ENCODE data around the gene ZFAND5. TPM values are rescaled to one million over a fixed set of nuclear protein-coding genes. Genes with fewer than 3 reads are reported as not detected.

ZFAND5 gene
- polyA plus RNA-seq, 3 donors: 199 to 702 (median 237) TPM

DNA sequence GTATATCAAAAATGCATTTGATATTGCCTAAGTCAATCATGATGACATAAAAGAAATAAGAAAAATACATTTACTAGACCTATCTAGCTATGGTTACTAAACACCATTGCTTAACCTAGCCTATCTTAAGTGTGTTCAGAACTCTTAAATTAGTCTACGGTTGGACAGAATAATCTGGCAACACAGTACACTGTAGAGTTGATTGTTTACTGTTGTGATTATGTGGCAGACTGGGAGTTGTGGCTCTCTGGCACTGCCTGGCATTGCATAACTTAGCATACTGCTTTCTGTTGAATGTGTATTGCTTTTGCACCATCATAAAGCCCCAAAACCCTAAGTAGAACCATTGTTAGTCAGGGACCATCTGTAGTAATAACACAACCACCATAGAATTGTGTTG lies 21.2 kb upstream of the ZFAND5 start:
- no CpG with 5 or more reads among the region's 1 CpG for WGBS (ENCODE audit: insufficient coverage)
- no peak overlapping the region for H3K9ac ChIP-seq (ENCODE audit: insufficient read depth, low read length, poor library complexity, severe bottlenecking)
- no peak for DNase-seq
- no peaks in the 10 kb centered on the region for H3K27me3 ChIP-seq (ENCODE audit: control insufficient read depth in 2 of 2, insufficient read depth in 2 of 2, low read length in 2 of 2)
- no peak overlapping the region for H2AFZ ChIP-seq (ENCODE audit: insufficient read depth, low read depth, low read length, poor library complexity, severe bottlenecking)
- peaks cover 0 to 8% (median 4%) of the 10 kb centered on the region in 3 donors for H3K27me3 Mint-ChIP-seq (ENCODE audit: low read depth in 3 of 3)
- peaks cover 0 to 4% of the 10 kb centered on the region in 2 donors for H3K4me1 ChIP-seq (ENCODE audit: control insufficient read depth in 1 of 2, insufficient read depth in 2 of 2, low read length in 2 of 2)
- intact Hi-C loops (cut with micrococcal nuclease): no loop called here
- no peaks in the 10 kb centered on the region for H3K36me3 ChIP-seq (replicated peaks in 1 of 2; ENCODE audit: control insufficient read depth in 1 of 2, insufficient read depth in 2 of 2, low read length in 2 of 2)
- H3K79me2 ChIP-seq (ENCODE audit: insufficient read depth, low read length): no peaks in the 10 kb centered on the region
- H3K4me3 ChIP-seq (replicated peaks in 1 of 3; ENCODE audit: low read depth in 2 of 3, low read length in 3 of 3): no peak overlapping the region
- H3K9me3 ChIP-seq (replicated peaks in 1 of 2; ENCODE audit: control insufficient read depth in 1 of 2, insufficient read depth in 1 of 2, low read length in 2 of 2): no peaks in the 10 kb centered on the region
- no peak overlapping the region for H3K27ac ChIP-seq (ENCODE audit: low read depth in 1 of 2, low read length in 2 of 2)
- no peaks in the 10 kb centered on the region for H3K36me3 Mint-ChIP-seq
- TF ChIP-seq, protein P1, sequence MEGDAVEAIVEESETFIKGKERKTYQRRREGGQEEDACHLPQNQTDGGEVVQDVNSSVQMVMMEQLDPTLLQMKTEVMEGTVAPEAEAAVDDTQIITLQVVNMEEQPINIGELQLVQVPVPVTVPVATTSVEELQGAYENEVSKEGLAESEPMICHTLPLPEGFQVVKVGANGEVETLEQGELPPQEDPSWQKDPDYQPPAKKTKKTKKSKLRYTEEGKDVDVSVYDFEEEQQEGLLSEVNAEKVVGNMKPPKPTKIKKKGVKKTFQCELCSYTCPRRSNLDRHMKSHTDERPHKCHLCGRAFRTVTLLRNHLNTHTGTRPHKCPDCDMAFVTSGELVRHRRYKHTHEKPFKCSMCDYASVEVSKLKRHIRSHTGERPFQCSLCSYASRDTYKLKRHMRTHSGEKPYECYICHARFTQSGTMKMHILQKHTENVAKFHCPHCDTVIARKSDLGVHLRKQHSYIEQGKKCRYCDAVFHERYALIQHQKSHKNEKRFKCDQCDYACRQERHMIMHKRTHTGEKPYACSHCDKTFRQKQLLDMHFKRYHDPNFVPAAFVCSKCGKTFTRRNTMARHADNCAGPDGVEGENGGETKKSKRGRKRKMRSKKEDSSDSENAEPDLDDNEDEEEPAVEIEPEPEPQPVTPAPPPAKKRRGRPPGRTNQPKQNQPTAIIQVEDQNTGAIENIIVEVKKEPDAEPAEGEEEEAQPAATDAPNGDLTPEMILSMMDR (IDR thresholded peaks at IDR 0.05): no peak
- peaks cover 0 to 7% (median 0%) of the 10 kb centered on the region in 7 donors for H3K9me3 Mint-ChIP-seq
- no peaks in the 10 kb centered on the region for H4K20me1 ChIP-seq (ENCODE audit: insufficient read depth, low read length)
- H3K27ac Mint-ChIP-seq: no peak overlapping the region
- peaks cover 14% of the 10 kb centered on the region for H3K4me1 Mint-ChIP-seq
- no peak overlapping the region for H3K4me3 Mint-ChIP-seq
- no peak overlapping the region for H3K4me2 ChIP-seq (replicated peaks; ENCODE audit: extremely low read depth, low read length, poor library complexity, severe bottlenecking)

DNA sequence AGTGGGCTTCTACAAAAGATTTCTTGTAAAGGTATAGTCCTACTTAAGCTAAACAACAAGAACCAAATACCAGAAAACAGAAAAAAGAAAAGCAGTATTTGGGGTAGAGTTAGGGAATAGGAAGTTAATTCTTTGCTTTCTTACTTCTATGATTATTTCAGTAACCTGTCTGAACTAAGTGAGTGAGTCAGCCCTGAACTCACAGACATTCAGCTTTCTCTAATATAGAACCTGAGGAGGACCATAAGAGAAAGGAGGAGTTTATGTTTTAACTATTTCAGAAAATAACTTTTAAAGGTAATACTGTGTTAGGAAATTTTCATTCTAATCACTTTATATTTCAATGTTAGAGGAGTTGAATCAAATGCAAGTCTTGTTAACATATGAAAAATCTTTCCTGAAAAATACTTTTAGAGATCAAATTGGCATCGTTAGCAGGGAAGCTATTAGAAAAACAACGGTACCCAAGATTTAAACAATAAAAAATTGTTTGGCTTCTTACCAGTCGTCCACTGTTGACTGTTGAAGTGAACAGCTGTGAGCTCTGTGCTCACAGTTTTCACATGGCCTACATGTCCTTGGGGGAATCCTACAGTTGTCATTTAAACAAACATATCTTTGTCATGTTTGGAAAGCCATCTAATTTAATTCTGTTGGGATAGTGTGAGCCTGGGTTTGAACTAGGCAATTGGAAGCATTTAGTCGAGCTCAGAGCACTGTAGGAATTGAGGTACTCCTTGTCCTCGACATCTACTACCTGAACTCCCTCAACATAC lies 19.9 kb upstream of the ZFAND5 start:
- H3K4me2 ChIP-seq (replicated peaks; ENCODE audit: extremely low read depth, low read length, poor library complexity, severe bottlenecking): no peak overlapping the region
- H3K9ac ChIP-seq (ENCODE audit: insufficient read depth, low read length, poor library complexity, severe bottlenecking): no peak overlapping the region
- Mint-ChIP-seq H3K27ac (no peak overlapping the region), H3K4me1 (peaks cover 14% of the 10 kb centered on the region), H3K36me3 (no peaks in the 10 kb centered on the region), H3K9me3 (peaks cover 0 to 2% (median 0%) of the 10 kb centered on the region in 7 donors), H3K4me3 (no peak overlapping the region), H3K27me3 (ENCODE audit: low read depth in 3 of 3) (peaks cover 0 to 7% (median 4%) of the 10 kb centered on the region in 3 donors)
- H3K27ac ChIP-seq (ENCODE audit: low read depth in 1 of 2, low read length in 2 of 2): no peak overlapping the region
- WGBS (ENCODE audit: insufficient coverage): 93% methylated on average over 3 of the region's 5 CpGs
- no peak overlapping the region for H3K4me3 ChIP-seq (replicated peaks in 1 of 3; ENCODE audit: low read depth in 2 of 3, low read length in 3 of 3)
- no peaks in the 10 kb centered on the region for H4K20me1 ChIP-seq (ENCODE audit: insufficient read depth, low read length)
- no peaks in the 10 kb centered on the region for H3K79me2 ChIP-seq (ENCODE audit: insufficient read depth, low read length)
- DNase-seq: no peak
- TF ChIP-seq, protein P1 (IDR thresholded peaks at IDR 0.05): no peak
- H2AFZ ChIP-seq (ENCODE audit: insufficient read depth, low read depth, low read length, poor library complexity, severe bottlenecking): no peak overlapping the region
- intact Hi-C loops (cut with micrococcal nuclease): no loop called here
- no peaks in the 10 kb centered on the region for H3K36me3 ChIP-seq (replicated peaks in 1 of 2; ENCODE audit: control insufficient read depth in 1 of 2, insufficient read depth in 2 of 2, low read length in 2 of 2)
- H3K4me1 ChIP-seq (ENCODE audit: control insufficient read depth in 1 of 2, insufficient read depth in 2 of 2, low read length in 2 of 2): peaks cover 0 to 4% of the 10 kb centered on the region in 2 donors
- no peaks in the 10 kb centered on the region for H3K9me3 ChIP-seq (replicated peaks in 1 of 2; ENCODE audit: control insufficient read depth in 1 of 2, insufficient read depth in 1 of 2, low read length in 2 of 2)
- no peaks in the 10 kb centered on the region for H3K27me3 ChIP-seq (ENCODE audit: control insufficient read depth in 2 of 2, insufficient read depth in 2 of 2, low read length in 2 of 2)

Data from CD14-positive monocyte (primary cell).